Dermis lymphatic vessel endothelial cell (primary cell): ENCODE data around the gene DLL1. TPM values are rescaled to one million over a fixed set of nuclear protein-coding genes. Genes with fewer than 3 reads are reported as not detected.

Experiments
- total RNA-seq: library from RNA; depleted of rRNA; stranded (reverse); fragments of >200 nt; gene quantifications from 2 replicates; pipeline ENCODE4 v1.2.1, GENCODE V29; 2014

DLL1 gene, protein sequence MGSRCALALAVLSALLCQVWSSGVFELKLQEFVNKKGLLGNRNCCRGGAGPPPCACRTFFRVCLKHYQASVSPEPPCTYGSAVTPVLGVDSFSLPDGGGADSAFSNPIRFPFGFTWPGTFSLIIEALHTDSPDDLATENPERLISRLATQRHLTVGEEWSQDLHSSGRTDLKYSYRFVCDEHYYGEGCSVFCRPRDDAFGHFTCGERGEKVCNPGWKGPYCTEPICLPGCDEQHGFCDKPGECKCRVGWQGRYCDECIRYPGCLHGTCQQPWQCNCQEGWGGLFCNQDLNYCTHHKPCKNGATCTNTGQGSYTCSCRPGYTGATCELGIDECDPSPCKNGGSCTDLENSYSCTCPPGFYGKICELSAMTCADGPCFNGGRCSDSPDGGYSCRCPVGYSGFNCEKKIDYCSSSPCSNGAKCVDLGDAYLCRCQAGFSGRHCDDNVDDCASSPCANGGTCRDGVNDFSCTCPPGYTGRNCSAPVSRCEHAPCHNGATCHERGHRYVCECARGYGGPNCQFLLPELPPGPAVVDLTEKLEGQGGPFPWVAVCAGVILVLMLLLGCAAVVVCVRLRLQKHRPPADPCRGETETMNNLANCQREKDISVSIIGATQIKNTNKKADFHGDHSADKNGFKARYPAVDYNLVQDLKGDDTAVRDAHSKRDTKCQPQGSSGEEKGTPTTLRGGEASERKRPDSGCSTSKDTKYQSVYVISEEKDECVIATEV
- total RNA-seq, result 9.5 and 11.9 TPM in 2 replicates

DNA sequence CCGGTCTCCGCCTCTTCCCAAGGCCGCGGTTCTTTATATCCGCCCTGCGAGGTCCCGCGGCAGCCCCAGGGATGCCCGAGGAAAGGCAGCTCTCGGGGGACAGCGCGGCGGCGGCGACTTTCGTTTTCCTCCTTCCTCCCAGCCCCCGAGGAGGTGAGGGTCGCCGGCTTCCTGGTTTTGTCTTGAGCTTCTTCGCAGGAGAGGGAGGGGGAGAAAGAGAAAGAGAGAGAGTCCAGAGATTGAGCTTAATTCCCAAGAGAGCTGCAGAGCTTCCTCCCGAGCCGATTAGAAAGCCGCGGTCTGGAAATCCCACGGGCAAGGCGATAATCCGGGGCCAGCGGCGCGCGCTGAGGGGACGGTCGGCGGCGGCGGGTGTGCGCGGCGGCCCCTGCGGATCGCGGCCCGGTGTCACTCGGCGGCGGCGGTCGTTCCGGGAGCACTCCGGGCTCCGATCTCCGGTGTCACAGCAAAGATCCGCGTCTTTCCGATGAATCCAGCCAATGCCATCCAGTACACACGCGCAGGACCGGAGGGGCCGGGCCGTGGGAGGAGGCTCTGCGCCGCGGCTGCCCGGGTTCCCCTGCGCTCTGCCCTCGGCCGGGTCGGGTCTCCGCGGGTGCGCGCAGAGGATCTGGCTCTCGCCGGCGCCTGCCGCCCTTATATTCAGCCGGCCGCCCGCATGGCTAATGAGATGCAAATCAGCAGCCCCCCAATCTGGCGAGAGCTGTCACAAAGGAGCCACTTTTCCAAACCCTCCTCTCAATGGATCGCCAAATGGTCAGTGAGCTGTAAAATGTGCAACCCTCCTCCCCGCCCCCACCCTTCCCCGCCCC is at the start of gene DLL1:
Gene DLL1 (minus strand): TSS at position 783 of the 833 bp plus-strand sequence. CDS start 939 bp downstream, outside the sequence.

DNA sequence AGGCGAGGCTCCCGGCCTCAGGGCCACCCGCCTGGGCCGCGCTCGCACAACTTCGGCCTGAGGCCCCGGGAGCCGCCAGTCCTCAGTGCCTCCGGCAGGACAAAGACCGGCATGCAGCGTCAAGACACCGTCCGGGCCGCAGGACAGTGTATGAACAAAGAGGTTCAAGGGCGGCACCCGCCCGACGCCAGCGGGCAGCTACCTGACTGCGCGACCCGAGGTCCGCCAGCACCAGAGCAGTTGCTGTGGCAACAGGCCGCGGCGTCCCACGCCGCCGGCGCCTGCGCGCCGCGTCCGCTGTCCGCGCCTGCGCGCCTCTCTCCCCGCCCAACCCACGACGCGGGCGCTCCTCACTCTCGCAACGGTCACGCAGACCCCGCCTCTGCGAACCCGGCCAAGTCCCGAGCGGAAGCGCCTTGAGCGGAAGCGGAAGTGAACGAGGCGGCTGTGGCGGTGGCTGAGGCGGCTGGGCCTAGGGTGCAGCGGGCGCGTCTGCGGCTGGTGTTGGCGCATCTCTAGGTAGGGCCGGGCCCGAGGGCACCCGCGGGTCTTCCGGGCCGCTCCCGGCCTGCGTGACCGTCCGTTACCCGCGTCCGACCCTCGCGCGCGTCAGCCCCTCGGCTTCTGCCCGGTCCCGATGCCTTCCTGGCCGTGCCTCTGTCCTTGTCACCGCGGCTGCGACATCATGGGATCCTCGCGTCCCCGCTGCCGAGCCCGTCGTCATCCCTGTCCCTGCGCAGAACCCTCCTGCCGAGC is 15.6 kb upstream of the DLL1 start, which contains the start of gene FAM120B:
Gene FAM120B (plus strand): TSS at position 435 of the 756 bp plus-strand sequence. CDS start 10,633 bp downstream, outside the sequence.

Other genes starting within 250 kb of the DLL1 start
- 10.6 and 13.2 TPM in 2 replicates for gene FAM120B, start 15.7 kb upstream of the DLL1 start, total RNA-seq